ENCODE data around the gene SMPD3.

SMPD3 gene

GRCh38 chr16:68313116-68313515 lies 135.2 kb downstream of the SMPD3 start:
- DNase-seq (ENCODE audit: extremely low spot score, insufficient read length, low read depth) (no peak), FAIRE-seq (no peak)

GRCh38 chr16:68310774-68311511 lies 137.4 kb downstream of the SMPD3 start, which contains the start of the genes PRMT7 and SLC7A6OS:
PRMT7 (plus strand) TSS chr16:68311019; CDS start chr16:68315980, 4,961 bp downstream.
SLC7A6OS (minus strand) TSS chr16:68310946; CDS start chr16:68310926, 20 bp downstream.
- DNase-seq (ENCODE audit: extremely low spot score, insufficient read length, low read depth) (peak; percentile 95), FAIRE-seq (peak; percentile 88)

- FAIRE-seq, result no peak
- DNase-seq (ENCODE audit: extremely low spot score, insufficient read length, low read depth), result no peak
These were observed 137.9 kb downstream of the SMPD3 start for GRCh38 chr16:68310437-68310773.

- FAIRE-seq (no peak), DNase-seq (ENCODE audit: extremely low spot score, insufficient read length, low read depth) (no peak)
These were observed 138.5 kb downstream of the SMPD3 start for GRCh38 chr16:68309799-68310198.

Data from GM18507 (cell line).